SJSA1 (cell line): ENCODE measurements around the gene AKAP6. TPM values are rescaled to one million over a fixed set of nuclear protein-coding genes. Genes with fewer than 3 reads are reported as not detected.

ENCODE experiments used
- DNase-seq, 2 experiments: peaks; one replicate each; pipeline ENCODE4 v3.0.0-alpha.2; 2015 to 2020; ENCODE audit warnings: low spot score in 2 of 2, low read depth in 1 of 2
- H3K27ac ChIP-seq: fragments of 250-450 bp; sonication (Bioruptor Pico); 2 replicates; pipeline ENCODE4 v1.5.1; 2020; ENCODE audit warnings: mild to moderate bottlenecking, moderate library complexity
- H3K27me3 ChIP-seq: fragments of 250-450 bp; sonication (Bioruptor Pico); replicated peaks from 2 replicates; pipeline ENCODE4 v1.5.1; 2020; ENCODE audit warnings: mild to moderate bottlenecking, moderate library complexity
- H3K36me3 ChIP-seq: fragments of 250-450 bp; sonication (Bioruptor Pico); 2 replicates; pipeline ENCODE4 v1.5.1; 2020; ENCODE audit warnings: mild to moderate bottlenecking
- H3K4me1 ChIP-seq: fragments of 250-450 bp; sonication (Bioruptor Pico); replicated peaks from 2 replicates; pipeline ENCODE4 v1.6.1; 2021; ENCODE audit warnings: mild to moderate bottlenecking
- H3K4me3 ChIP-seq: fragments of 250-450 bp; sonication (Bioruptor Pico); 2 replicates; pipeline ENCODE4 v1.5.1; 2020; ENCODE audit warnings: mild to moderate bottlenecking
- H3K9me3 ChIP-seq: fragments of 250-450 bp; sonication (Bioruptor Pico); replicated peaks from 2 replicates; pipeline ENCODE4 v1.5.1; 2020; ENCODE audit warnings: mild to moderate bottlenecking
- total RNA-seq: library from RNA; depleted of rRNA; stranded (reverse); fragments of >200 nt; shearing (Covaris generic); gene quantifications from 2 replicates; pipeline ENCODE4 v1.2.3, GENCODE V29; 2014

AKAP6 gene
- total RNA-seq, 1 experiment from 2014 or later, result 3.8 TPM

DNA sequence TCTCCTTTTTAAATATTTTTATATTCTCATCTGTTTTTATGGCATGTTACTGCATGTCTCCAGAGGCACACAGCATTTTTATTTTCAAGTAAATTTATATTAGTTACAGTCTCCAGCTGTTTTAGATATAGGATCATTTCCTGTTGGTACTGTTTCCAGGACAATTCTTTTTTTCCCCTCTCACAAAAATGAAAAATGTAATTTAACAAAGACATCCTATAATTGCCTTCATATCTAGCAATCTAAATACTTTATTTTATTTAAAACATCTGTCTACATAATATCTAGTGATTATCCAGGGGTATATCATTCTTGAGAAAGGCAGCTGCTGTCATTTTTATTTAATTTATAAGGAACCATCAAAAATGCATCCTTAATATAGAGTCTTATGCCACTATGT, 337.2 kb downstream of the AKAP6 start:
- no peak overlapping the region for H3K27ac ChIP-seq
- no peaks in the 10 kb centered on the region for H3K4me1 ChIP-seq
- no peaks in the 10 kb centered on the region for H3K27me3 ChIP-seq
- no peaks in the 10 kb centered on the region for H3K9me3 ChIP-seq
- H3K4me3 ChIP-seq, result no peak overlapping the region
- H3K36me3 ChIP-seq, result no peaks in the 10 kb centered on the region
- DNase-seq, result no peak

DNA sequence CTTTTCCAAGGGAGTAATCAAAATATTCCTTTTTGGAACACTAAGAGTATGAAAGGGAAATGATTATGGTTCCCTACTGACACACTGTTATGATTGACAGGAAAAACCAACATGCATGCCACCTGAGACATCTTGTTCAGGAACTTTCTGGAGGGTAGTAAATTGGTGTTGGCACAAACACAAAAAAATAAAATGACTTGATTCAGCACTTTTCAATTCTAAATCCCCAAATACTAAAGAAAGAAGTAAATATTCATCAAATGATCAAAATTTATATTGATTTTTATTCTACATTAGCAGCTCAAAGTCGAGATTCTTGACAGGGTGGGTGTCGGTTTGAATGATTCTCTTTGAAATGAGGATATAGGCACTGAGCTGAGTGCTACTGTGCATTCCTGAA, 338.2 kb downstream of the AKAP6 start:
- Histone ChIP-seq H3K36me3 (no peaks in the 10 kb centered on the region), H3K27me3 (no peaks in the 10 kb centered on the region), H3K27ac (no peak overlapping the region), H3K4me3 (no peak overlapping the region), H3K9me3 (no peaks in the 10 kb centered on the region), H3K4me1 (no peaks in the 10 kb centered on the region)
- no peak for DNase-seq

DNA sequence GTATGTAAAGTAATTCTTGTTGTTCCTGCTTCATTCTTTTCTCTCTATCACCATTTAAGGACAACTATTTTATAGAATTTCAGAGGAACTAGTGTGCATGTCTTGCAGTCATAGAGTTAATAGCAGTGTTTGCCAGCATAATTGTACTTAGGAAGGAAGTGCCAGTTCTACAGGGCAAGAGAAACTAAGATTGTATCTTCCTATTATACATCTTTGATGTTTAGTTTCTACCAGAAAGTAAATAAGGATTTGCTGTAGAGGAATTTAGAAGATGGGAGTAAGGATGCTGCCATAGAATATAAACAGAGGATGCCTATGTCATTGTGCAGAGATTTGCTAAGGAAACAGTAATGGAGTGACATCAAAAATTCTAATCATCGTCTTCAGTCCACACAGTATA, 338.7 kb downstream of the AKAP6 start:
- Histone ChIP-seq H3K4me3 (no peak overlapping the region), H3K27ac (no peak overlapping the region)

GRCh38 chr14:32669391-32669790, 340.3 kb downstream of the AKAP6 start:
- DNase-seq, result no peak
- H3K9me3 ChIP-seq, result no peaks in the 10 kb centered on the region
- H3K4me3 ChIP-seq, result no peak overlapping the region
- no peaks in the 10 kb centered on the region for H3K27me3 ChIP-seq
- H3K4me1 ChIP-seq, result no peaks in the 10 kb centered on the region
- H3K36me3 ChIP-seq, result no peaks in the 10 kb centered on the region
- H3K27ac ChIP-seq, result no peak overlapping the region

More for the DNA sequence above, 338.7 kb downstream of the AKAP6 start:
- Histone ChIP-seq H3K27me3 (no peaks in the 10 kb centered on the region), H3K9me3 (no peaks in the 10 kb centered on the region), H3K4me1 (no peaks in the 10 kb centered on the region), H3K36me3 (no peaks in the 10 kb centered on the region)
- no peak for DNase-seq

DNA sequence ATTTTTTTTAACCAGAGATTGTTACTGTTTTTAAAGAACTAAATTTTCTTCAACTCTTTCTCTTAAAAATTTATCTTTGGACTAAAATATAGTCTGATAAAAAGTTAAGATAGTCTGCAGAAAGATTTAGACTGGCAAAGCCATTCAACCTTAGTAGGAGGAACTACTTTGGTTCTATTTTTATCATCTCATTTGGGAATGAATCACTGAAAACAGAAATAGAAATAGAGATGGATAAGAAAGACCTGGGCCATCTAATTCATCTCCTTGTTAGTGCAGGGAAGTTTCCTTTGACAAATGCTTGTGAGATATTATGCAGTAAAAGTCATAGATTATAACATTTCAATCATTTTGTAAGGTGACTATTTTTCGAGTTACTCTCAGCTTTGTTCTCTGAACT, 346.3 kb downstream of the AKAP6 start:
- no peak overlapping the region for H3K4me3 ChIP-seq
- no peaks in the 10 kb centered on the region for H3K27me3 ChIP-seq
- no peaks in the 10 kb centered on the region for H3K4me1 ChIP-seq
- H3K9me3 ChIP-seq, result no peaks in the 10 kb centered on the region
- no peak for DNase-seq
- H3K36me3 ChIP-seq, result no peaks in the 10 kb centered on the region
- H3K27ac ChIP-seq, result no peak overlapping the region

DNA sequence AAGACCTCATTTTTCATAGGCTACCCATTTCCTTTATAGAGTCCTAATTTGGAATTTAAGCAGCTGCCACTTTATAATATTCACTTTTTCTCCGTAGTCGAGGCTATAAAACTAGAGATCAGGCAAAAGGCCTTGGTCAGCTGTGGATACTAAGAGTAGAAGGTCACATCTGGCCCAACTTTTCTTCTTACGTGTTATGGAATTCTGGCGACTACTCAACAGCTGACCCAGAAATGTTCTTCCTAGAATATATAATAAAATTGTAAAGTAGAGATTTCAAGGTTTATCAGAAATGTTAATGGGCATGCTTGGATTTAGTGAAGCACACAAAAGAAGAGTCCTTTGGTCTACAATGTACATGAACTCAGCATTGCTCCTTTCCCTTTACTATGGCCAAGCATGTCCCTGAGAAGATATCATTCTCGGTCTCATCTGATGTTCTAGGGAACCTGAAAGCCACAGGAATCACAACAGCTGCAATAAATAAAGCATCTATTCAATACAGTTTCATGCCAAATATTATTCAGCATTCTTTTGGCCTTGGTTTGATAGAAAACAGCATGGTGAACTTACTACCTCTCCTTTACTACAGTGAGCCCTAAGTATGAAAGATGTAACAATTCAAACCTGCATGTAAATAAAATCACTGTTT, 348.2 kb downstream of the AKAP6 start:
- Histone ChIP-seq H3K4me3 (no peak overlapping the region), H3K36me3 (no peaks in the 10 kb centered on the region)
- no peak for DNase-seq

DNA sequence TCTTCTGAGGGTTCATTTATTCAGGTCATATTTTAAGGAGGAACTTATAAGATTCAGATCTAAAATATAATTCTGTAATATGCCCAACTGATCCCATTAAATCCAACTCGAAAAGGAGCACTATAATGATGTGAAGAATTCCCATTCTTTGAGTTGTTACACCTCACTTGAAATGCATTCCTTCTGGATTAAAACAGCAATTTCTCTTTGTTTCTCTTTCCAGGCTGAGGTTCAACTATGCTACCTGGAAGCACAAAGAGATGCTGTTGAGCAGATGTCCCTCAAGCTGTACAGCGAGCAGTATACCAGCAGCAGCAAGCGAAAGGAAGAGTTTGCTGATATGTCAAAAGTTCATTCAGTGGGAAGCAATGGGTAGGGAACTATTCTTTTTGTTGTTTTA, 349.0 kb downstream of the AKAP6 start:
- Histone ChIP-seq H3K9me3 (no peaks in the 10 kb centered on the region), H3K27me3 (no peaks in the 10 kb centered on the region), H3K27ac (no peak overlapping the region), H3K4me3 (no peak overlapping the region), H3K36me3 (no peaks in the 10 kb centered on the region), H3K4me1 (no peaks in the 10 kb centered on the region)
- DNase-seq, result no peak

More for the DNA sequence above, 348.2 kb downstream of the AKAP6 start:
- Histone ChIP-seq H3K9me3 (no peaks in the 10 kb centered on the region), H3K4me1 (no peaks in the 10 kb centered on the region), H3K27ac (no peak overlapping the region), H3K27me3 (no peaks in the 10 kb centered on the region)

DNA sequence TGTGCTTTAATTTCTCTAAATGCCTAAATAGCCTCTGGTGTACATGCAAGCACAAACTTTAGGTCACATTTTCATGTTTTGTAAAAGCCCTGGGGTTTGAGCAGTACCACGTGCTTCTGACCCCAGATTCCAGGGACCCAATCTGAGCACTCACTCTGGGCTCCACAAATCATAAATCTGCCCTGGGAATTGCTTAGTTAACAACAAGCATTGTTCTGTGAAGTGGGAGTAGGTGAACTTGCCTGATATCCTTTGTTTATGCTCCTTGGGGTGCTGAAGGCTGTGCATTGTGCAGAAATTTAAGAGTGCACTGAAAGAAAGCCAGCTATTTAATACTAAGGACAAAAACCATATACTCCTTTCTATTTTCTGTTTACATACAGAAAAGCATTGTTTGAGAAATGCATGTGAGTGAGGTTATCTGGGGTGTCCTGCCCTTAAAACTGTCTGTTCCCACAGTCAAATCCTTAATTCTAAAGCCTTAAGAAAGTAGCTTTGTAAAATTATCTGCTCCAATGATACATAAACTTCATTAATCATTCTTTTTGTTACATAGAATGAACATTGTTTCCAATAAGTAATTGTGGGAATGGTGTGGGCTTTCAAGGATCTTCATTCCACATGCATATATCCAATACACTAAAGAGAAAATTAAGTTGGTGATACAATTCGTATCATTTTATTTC, 351.0 kb downstream of the AKAP6 start:
- H3K9me3 ChIP-seq, result no peaks in the 10 kb centered on the region
- no peaks in the 10 kb centered on the region for H3K27me3 ChIP-seq
- H3K4me1 ChIP-seq, result no peaks in the 10 kb centered on the region
- H3K4me3 ChIP-seq, result no peak overlapping the region
- no peak overlapping the region for H3K27ac ChIP-seq
- H3K36me3 ChIP-seq, result no peaks in the 10 kb centered on the region
- DNase-seq, result no peak

GRCh38 chr14:32681598-32681997, 352.5 kb downstream of the AKAP6 start:
- Histone ChIP-seq H3K4me1 (no peaks in the 10 kb centered on the region), H3K36me3 (no peaks in the 10 kb centered on the region), H3K27me3 (no peaks in the 10 kb centered on the region), H3K27ac (no peak overlapping the region), H3K4me3 (no peak overlapping the region), H3K9me3 (no peaks in the 10 kb centered on the region)
- DNase-seq, result no peak

GRCh38 chr14:32682214-32682613, 353.1 kb downstream of the AKAP6 start:
- H3K9me3 ChIP-seq, result no peaks in the 10 kb centered on the region
- H3K27me3 ChIP-seq, result no peaks in the 10 kb centered on the region
- H3K36me3 ChIP-seq, result no peaks in the 10 kb centered on the region
- no peak overlapping the region for H3K27ac ChIP-seq
- no peaks in the 10 kb centered on the region for H3K4me1 ChIP-seq
- H3K4me3 ChIP-seq, result no peak overlapping the region
- DNase-seq, result no peak

GRCh38 chr14:32683679-32684078, 354.6 kb downstream of the AKAP6 start:
- Histone ChIP-seq H3K36me3 (no peaks in the 10 kb centered on the region), H3K27me3 (no peaks in the 10 kb centered on the region)
- no peak for DNase-seq

DNA sequence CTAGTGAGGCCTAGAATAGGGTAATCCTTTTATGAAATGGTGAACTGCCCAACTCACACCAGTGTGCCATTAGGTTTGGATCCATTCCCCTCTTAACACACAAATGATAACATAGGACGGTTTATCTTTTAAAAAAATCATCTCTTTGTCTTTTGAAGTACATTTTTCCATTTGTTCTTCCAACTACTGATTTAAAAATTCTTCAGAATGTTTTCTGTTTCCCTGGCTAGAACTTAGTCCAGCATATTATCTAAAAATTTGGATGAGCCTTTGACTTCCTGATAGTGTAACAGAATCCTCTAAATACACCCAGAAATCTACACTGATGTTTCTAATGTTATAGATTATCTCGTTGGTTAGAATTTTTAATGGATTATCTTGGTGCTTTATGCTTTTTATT, 359.8 kb downstream of the AKAP6 start:
- no peaks in the 10 kb centered on the region for H3K36me3 ChIP-seq
- H3K9me3 ChIP-seq, result no peaks in the 10 kb centered on the region
- no peak overlapping the region for H3K27ac ChIP-seq
- no peaks in the 10 kb centered on the region for H3K27me3 ChIP-seq
- no peak overlapping the region for H3K4me3 ChIP-seq
- H3K4me1 ChIP-seq, result peaks cover 10% of the 10 kb centered on the region
- DNase-seq, result no peak

More at GRCh38 chr14:32683679-32684078, 354.6 kb downstream of the AKAP6 start:
- H3K9me3 ChIP-seq, result no peaks in the 10 kb centered on the region
- no peaks in the 10 kb centered on the region for H3K4me1 ChIP-seq
- no peak overlapping the region for H3K27ac ChIP-seq
- H3K4me3 ChIP-seq, result no peak overlapping the region

DNA sequence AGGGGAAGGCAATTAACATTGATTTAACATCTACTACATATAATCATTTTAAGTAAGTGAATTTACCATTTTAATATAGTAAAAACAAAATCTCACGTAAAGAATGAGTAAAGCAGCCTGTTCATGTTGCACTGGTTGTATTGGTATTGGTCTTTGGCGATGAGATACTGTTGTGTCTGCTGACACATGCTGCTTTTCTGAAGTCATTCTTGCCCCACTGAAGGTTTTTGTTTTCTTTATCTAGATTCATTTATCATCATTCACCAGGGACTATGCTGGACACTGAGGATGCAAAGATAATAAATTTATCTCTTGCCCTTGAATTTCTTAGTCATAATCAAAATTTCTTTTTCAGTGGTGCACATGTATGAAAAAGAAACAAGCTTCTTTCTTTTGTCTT, 363.3 kb downstream of the AKAP6 start:
- DNase-seq, result no peak
- Histone ChIP-seq H3K4me3 (no peak overlapping the region), H3K4me1 (peaks cover 18% of the 10 kb centered on the region), H3K27me3 (no peaks in the 10 kb centered on the region), H3K36me3 (no peaks in the 10 kb centered on the region), H3K9me3 (no peaks in the 10 kb centered on the region), H3K27ac (no peak overlapping the region)

GRCh38 chr14:32693114-32693513, 364.0 kb downstream of the AKAP6 start:
- H3K9me3 ChIP-seq, result no peaks in the 10 kb centered on the region
- H3K27me3 ChIP-seq, result no peaks in the 10 kb centered on the region
- H3K36me3 ChIP-seq, result no peaks in the 10 kb centered on the region
- no peak overlapping the region for H3K27ac ChIP-seq
- H3K4me3 ChIP-seq, result no peak overlapping the region
- H3K4me1 ChIP-seq, result peaks cover 25% of the 10 kb centered on the region
- DNase-seq, result peak; percentile 23 to 50
